ENCODE data around the gene SERPINA10. TPM values are rescaled to one million over a fixed set of nuclear protein-coding genes. Genes with fewer than 3 reads are reported as not detected.

SERPINA10 gene
- total and polyA plus RNA-seq, 2 donors from 2014 or later, result not detected

DNA sequence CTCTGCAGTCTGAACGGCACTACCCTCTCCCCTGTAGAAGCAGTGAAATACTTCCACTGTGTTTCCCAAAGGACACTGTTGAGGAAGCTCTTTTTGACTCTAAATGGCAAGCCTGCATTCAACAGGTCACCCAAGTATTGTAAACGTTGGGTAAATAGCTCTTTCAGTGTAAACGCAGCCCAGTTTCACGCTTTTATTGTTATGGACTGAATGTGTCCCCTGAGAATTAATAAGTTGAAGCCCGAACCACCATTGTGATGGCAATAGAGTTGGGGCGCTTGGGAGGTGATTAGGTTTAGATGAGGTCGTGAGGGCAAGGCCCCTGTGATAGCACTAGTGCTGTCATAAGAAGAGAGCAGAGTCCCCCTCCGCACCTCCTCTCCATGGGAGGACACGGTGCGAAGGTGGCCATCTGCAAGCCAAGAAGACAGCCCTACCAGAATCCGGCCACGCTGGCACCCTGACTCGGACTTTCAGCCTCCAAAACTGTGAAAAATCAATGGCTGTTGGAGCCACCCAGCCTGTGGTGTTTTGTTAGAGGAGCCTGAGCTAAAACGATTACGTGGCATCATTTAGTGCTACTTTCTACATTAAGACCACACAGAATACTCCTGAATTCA, 1.1 kb downstream of the SERPINA10 start:
- intact Hi-C loops (cut with DNase I), result no loop called here

DNA sequence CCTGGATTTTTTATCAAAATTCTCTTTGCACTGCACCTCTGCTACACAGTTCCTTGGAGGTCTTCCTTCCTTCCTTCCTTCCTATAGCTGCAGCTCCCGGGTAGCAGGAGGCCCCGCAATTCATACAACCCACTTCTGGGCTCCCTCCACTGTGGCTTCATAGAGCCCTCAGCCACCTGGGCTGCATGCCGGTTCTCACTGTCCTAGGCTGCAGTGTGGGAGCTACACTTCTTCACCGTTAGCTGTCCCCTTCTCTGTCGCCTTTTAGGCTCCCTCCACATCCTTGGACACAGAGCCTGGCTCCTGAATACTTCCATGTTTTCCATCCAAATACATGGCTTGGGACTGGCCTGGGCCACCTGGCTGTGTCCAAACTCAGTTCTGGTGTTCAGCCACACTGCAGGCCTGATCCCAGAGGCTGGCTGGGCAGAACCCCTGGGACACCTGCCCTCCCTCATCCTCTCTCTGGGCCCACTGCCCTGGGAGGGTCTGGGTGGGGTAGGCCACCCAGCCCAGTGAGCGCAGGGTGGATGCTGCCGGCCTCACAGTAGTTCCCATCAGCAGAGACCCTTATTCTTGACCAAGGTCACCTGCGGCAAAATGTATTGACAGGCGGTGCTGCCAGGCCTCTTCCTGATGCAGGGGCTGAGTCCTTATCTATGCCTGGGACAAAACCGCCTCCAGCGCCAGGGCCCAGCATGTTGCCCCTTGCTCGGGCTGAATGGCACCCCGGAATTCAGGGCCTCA, 1.7 kb downstream of the SERPINA10 start:
- intact Hi-C loops (cut with DNase I), result no loop called here
- H3K9ac ChIP-seq (ENCODE audit: low read length in 3 of 3), result no peak overlapping the region
- DNase-seq, result no peak

More for the DNA sequence above, 1.1 kb downstream of the SERPINA10 start:
- FAIRE-seq (no peak), DNase-seq (no peak)
- no peaks in the 10 kb centered on the region for H3K36me3 ChIP-seq (ENCODE audit: control insufficient read depth in 2 of 3, insufficient read depth in 3 of 3, low read length in 3 of 3)
- no peak for TF ChIP-seq CTCF (IDR thresholded peaks at IDR 0.05; ENCODE audit: borderline replicate concordance, extremely low read depth, insufficient read depth)
- no peaks in the 10 kb centered on the region for H3K4me1 ChIP-seq (ENCODE audit: control insufficient read depth in 2 of 3, insufficient read depth in 2 of 3, low read depth in 1 of 3, low read length in 3 of 3)
- H3K27ac ChIP-seq (ENCODE audit: low read depth in 2 of 2, low read length in 2 of 2), result no peak overlapping the region
- no peaks in the 10 kb centered on the region for H3K9me3 ChIP-seq (ENCODE audit: control insufficient read depth in 2 of 3, insufficient read depth in 1 of 3, low read length in 3 of 3)
- no peak overlapping the region for H3K9ac ChIP-seq (ENCODE audit: low read length in 3 of 3)
- H3K4me3 ChIP-seq (ENCODE audit: low read length in 3 of 3), result no peak overlapping the region
- no peaks in the 10 kb centered on the region for H3K27me3 ChIP-seq (ENCODE audit: control insufficient read depth, insufficient read depth, low read length)

DNA sequence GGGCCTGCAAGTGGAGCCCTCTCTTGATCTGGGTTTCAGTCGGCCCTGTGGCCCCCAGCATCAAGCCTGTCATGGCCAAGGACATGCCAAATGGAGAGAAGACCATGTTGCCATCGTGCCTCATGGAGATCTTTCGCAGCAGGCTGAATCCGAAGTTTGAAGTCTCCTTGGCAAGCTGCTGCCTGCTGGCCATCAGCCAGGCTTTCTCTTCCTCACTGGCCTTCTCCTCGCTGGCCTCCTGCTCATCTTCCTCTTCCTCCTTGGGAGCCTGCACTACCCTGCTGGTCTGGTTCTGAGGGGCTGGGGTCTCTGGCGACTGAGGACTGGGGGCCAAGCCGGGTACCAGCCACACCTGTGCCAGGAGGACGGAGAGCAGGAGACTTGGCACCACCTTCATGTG, 2.9 kb downstream of the SERPINA10 start:
- no peaks in the 10 kb centered on the region for H3K9me3 ChIP-seq (ENCODE audit: control insufficient read depth in 2 of 3, insufficient read depth in 1 of 3, low read length in 3 of 3)
- H3K36me3 ChIP-seq (ENCODE audit: control insufficient read depth in 2 of 3, insufficient read depth in 3 of 3, low read length in 3 of 3), result no peaks in the 10 kb centered on the region
- no peak for TF ChIP-seq CTCF (IDR thresholded peaks at IDR 0.05; ENCODE audit: borderline replicate concordance, extremely low read depth, insufficient read depth)
- H3K27ac ChIP-seq (ENCODE audit: low read depth in 2 of 2, low read length in 2 of 2), result no peak overlapping the region
- intact Hi-C loops (cut with DNase I), result no loop called here
- H3K4me3 ChIP-seq (ENCODE audit: low read length in 3 of 3), result no peak overlapping the region
- no peak overlapping the region for H3K9ac ChIP-seq (ENCODE audit: low read length in 3 of 3)
- H3K4me1 ChIP-seq (ENCODE audit: control insufficient read depth in 2 of 3, insufficient read depth in 2 of 3, low read depth in 1 of 3, low read length in 3 of 3), result no peaks in the 10 kb centered on the region
- no peaks in the 10 kb centered on the region for H3K27me3 ChIP-seq (ENCODE audit: control insufficient read depth, insufficient read depth, low read length)
- DNase-seq, result no peak
- no peak for FAIRE-seq

More for the DNA sequence above, 1.7 kb downstream of the SERPINA10 start:
- Histone ChIP-seq H3K27ac (ENCODE audit: low read depth in 2 of 2, low read length in 2 of 2) (no peak overlapping the region), H3K9me3 (ENCODE audit: control insufficient read depth in 2 of 3, insufficient read depth in 1 of 3, low read length in 3 of 3) (no peaks in the 10 kb centered on the region), H3K4me1 (ENCODE audit: control insufficient read depth in 2 of 3, insufficient read depth in 2 of 3, low read depth in 1 of 3, low read length in 3 of 3) (no peaks in the 10 kb centered on the region), H3K36me3 (ENCODE audit: control insufficient read depth in 2 of 3, insufficient read depth in 3 of 3, low read length in 3 of 3) (no peaks in the 10 kb centered on the region), H3K27me3 (ENCODE audit: control insufficient read depth, insufficient read depth, low read length) (no peaks in the 10 kb centered on the region), H3K4me3 (ENCODE audit: low read length in 3 of 3) (no peak overlapping the region)
- TF ChIP-seq CTCF (IDR thresholded peaks at IDR 0.05; ENCODE audit: borderline replicate concordance, extremely low read depth, insufficient read depth), result no peak
- FAIRE-seq, result no peak

All from kidney (tissue), 14 donors.